IPS-18a (cell line): ENCODE results near the gene WARS2.

Source experiments
- H3K27ac ChIP-seq: one replicate; pipeline ENCODE4 v1.5.1; 2013; ENCODE audit warnings: low read length
- H3K27me3 ChIP-seq: one replicate; pipeline ENCODE4 v1.6.1; 2013; ENCODE audit warnings: mild to moderate bottlenecking, low read length; ENCODE audit not compliant: control insufficient read depth, insufficient read depth
- H3K36me3 ChIP-seq: one replicate; pipeline ENCODE4 v1.6.1; 2013; ENCODE audit warnings: low read depth, low read length; ENCODE audit not compliant: control insufficient read depth
- H3K4me1 ChIP-seq: one replicate; pipeline ENCODE4 v1.6.1; 2013; ENCODE audit warnings: low read depth, low read length; ENCODE audit not compliant: control insufficient read depth
- H3K4me3 ChIP-seq: one replicate; pipeline ENCODE4 v1.5.1; 2013; ENCODE audit warnings: low read length
- H3K9ac ChIP-seq: one replicate; pipeline ENCODE4 v1.6.1; 2013; ENCODE audit warnings: mild to moderate bottlenecking, low read length, moderate library complexity
- H3K9me3 ChIP-seq: one replicate; pipeline ENCODE4 v1.6.1; 2013; ENCODE audit warnings: low read depth, low read length; ENCODE audit not compliant: control insufficient read depth

Gene WARS2

GRCh38 chr1:119112244-119112643 lies 28.2 kb downstream of the WARS2 start:
- Histone ChIP-seq H3K9ac (no peak overlapping the region), H3K27me3 (no peaks in the 10 kb centered on the region), H3K27ac (no peak overlapping the region), H3K4me3 (no peak overlapping the region), H3K9me3 (no peaks in the 10 kb centered on the region), H3K4me1 (peaks cover 15% of the 10 kb centered on the region), H3K36me3 (no peaks in the 10 kb centered on the region)

GRCh38 chr1:119108988-119109387 lies 31.5 kb downstream of the WARS2 start:
- H3K27me3 ChIP-seq: no peaks in the 10 kb centered on the region
- no peaks in the 10 kb centered on the region for H3K36me3 ChIP-seq
- H3K9ac ChIP-seq: no peak overlapping the region
- H3K9me3 ChIP-seq: no peaks in the 10 kb centered on the region
- no peak overlapping the region for H3K4me3 ChIP-seq
- no peaks in the 10 kb centered on the region for H3K4me1 ChIP-seq
- no peak overlapping the region for H3K27ac ChIP-seq

- Histone ChIP-seq H3K36me3 (no peaks in the 10 kb centered on the region), H3K4me3 (no peak overlapping the region), H3K27me3 (no peaks in the 10 kb centered on the region), H3K27ac (no peak overlapping the region), H3K4me1 (no peaks in the 10 kb centered on the region), H3K9me3 (no peaks in the 10 kb centered on the region), H3K9ac (no peak overlapping the region)
Measured at GRCh38 chr1:119103764-119104163, 36.7 kb downstream of the WARS2 start.

- H3K36me3 ChIP-seq: no peaks in the 10 kb centered on the region
- no peaks in the 10 kb centered on the region for H3K27me3 ChIP-seq
- H3K9me3 ChIP-seq: no peaks in the 10 kb centered on the region
- no peaks in the 10 kb centered on the region for H3K4me1 ChIP-seq
- no peak overlapping the region for H3K27ac ChIP-seq
- no peak overlapping the region for H3K9ac ChIP-seq
- H3K4me3 ChIP-seq: no peak overlapping the region
Measured at GRCh38 chr1:119102051-119102450, 38.4 kb downstream of the WARS2 start.

GRCh38 chr1:119101563-119101962 lies 38.9 kb downstream of the WARS2 start:
- H3K27me3 ChIP-seq: no peaks in the 10 kb centered on the region
- H3K27ac ChIP-seq: no peak overlapping the region

GRCh38 chr1:119099775-119100174 lies 40.7 kb downstream of the WARS2 start:
- Histone ChIP-seq H3K36me3 (no peaks in the 10 kb centered on the region), H3K27ac (no peak overlapping the region), H3K9me3 (no peaks in the 10 kb centered on the region), H3K4me1 (no peaks in the 10 kb centered on the region), H3K9ac (no peak overlapping the region), H3K4me3 (no peak overlapping the region), H3K27me3 (no peaks in the 10 kb centered on the region)

More at GRCh38 chr1:119101563-119101962, 38.9 kb downstream of the WARS2 start:
- Histone ChIP-seq H3K36me3 (no peaks in the 10 kb centered on the region), H3K9me3 (no peaks in the 10 kb centered on the region), H3K4me1 (no peaks in the 10 kb centered on the region), H3K4me3 (no peak overlapping the region), H3K9ac (no peak overlapping the region)

- H3K4me1 ChIP-seq: no peaks in the 10 kb centered on the region
- H3K36me3 ChIP-seq: no peaks in the 10 kb centered on the region
- no peak overlapping the region for H3K4me3 ChIP-seq
- no peak overlapping the region for H3K9ac ChIP-seq
- no peaks in the 10 kb centered on the region for H3K27me3 ChIP-seq
- no peaks in the 10 kb centered on the region for H3K9me3 ChIP-seq
- H3K27ac ChIP-seq: no peak overlapping the region
Measured at GRCh38 chr1:119097380-119097779, 43.1 kb downstream of the WARS2 start.

- no peak overlapping the region for H3K9ac ChIP-seq
- no peaks in the 10 kb centered on the region for H3K36me3 ChIP-seq
- no peak overlapping the region for H3K27ac ChIP-seq
- no peaks in the 10 kb centered on the region for H3K27me3 ChIP-seq
- no peak overlapping the region for H3K4me3 ChIP-seq
- no peaks in the 10 kb centered on the region for H3K4me1 ChIP-seq
- no peaks in the 10 kb centered on the region for H3K9me3 ChIP-seq
Measured at GRCh38 chr1:119093721-119094120, 46.7 kb downstream of the WARS2 start.

GRCh38 chr1:119091618-119092017 lies 48.8 kb downstream of the WARS2 start:
- no peaks in the 10 kb centered on the region for H3K27me3 ChIP-seq
- no peak overlapping the region for H3K9ac ChIP-seq
- H3K4me1 ChIP-seq: peaks cover 7% of the 10 kb centered on the region
- H3K36me3 ChIP-seq: no peaks in the 10 kb centered on the region
- no peak overlapping the region for H3K27ac ChIP-seq
- no peak overlapping the region for H3K4me3 ChIP-seq
- no peaks in the 10 kb centered on the region for H3K9me3 ChIP-seq

- Histone ChIP-seq H3K4me1 (peaks cover 7% of the 10 kb centered on the region), H3K36me3 (no peaks in the 10 kb centered on the region), H3K9ac (no peak overlapping the region), H3K27me3 (no peaks in the 10 kb centered on the region), H3K4me3 (no peak overlapping the region), H3K9me3 (no peaks in the 10 kb centered on the region), H3K27ac (no peak overlapping the region)
Measured at GRCh38 chr1:119090250-119090649, 50.2 kb downstream of the WARS2 start.

- no peaks in the 10 kb centered on the region for H3K36me3 ChIP-seq
- no peaks in the 10 kb centered on the region for H3K27me3 ChIP-seq
- no peak overlapping the region for H3K9ac ChIP-seq
- no peak overlapping the region for H3K4me3 ChIP-seq
- no peaks in the 10 kb centered on the region for H3K9me3 ChIP-seq
- no peak overlapping the region for H3K27ac ChIP-seq
- H3K4me1 ChIP-seq: peaks cover 7% of the 10 kb centered on the region
Measured at GRCh38 chr1:119086830-119087229, 53.6 kb downstream of the WARS2 start.

GRCh38 chr1:119084798-119085197 lies 55.7 kb downstream of the WARS2 start:
- H3K36me3 ChIP-seq: no peaks in the 10 kb centered on the region
- no peak overlapping the region for H3K9ac ChIP-seq
- H3K27ac ChIP-seq: no peak overlapping the region
- peaks cover 18% of the 10 kb centered on the region for H3K4me1 ChIP-seq
- no peaks in the 10 kb centered on the region for H3K27me3 ChIP-seq
- H3K9me3 ChIP-seq: no peaks in the 10 kb centered on the region
- H3K4me3 ChIP-seq: no peak overlapping the region
